A673 (cell line): ENCODE measurements around the gene GGT1.
A peak's percentile ranks its signal among the peaks of the same experiment; 100 is the strongest.
"Not testable (repeated sequence)": the region's sequence is repeated elsewhere in the genome, so short reads cannot be mapped to it uniquely, and the experiment has no call there.

Source experiments
- EZH2 ChIP-seq: fragments of 200-600 bp; sonication (generic); IDR thresholded peaks from 2 replicates; pipeline ENCODE4 v1.6.1; 2017; ENCODE audit warnings: borderline replicate concordance, low read depth, mild to moderate bottlenecking, mixed read lengths, antibody characterized with exemption, low read length; ENCODE audit not compliant: poor library complexity, severe bottlenecking
- TF ChIP-seq, protein P1 (sequence below): fragments of 300-800, 200-600 bp; sonication (generic); conservative IDR thresholded peaks from 2 replicates; pipeline ENCODE4 v1.5.1; 2017; ENCODE audit warnings: low read depth, mild to moderate bottlenecking, antibody characterized with exemption, low read length, moderate library complexity, mixed read lengths

DNA sequence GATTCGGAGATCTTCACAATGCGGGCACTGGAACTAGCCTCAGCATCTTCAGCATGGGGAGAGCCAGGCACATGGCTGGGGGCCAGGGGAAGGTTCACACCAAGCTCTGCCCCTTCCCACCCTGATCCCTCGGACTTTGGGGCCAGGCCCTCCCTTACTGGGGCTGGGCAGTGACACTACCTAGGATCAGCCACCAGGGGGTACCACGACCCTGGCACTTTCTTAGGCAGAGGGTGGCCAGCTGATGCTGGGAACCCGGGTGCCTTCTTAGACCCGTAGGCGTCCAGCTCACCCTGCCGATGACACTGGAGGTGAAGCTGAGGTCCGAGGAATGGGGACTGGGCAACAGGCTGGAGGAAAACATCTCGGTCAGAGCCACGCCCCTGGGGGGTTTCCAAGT lies 26.1 kb downstream of the GGT1 start:
- TF ChIP-seq, protein P1, sequence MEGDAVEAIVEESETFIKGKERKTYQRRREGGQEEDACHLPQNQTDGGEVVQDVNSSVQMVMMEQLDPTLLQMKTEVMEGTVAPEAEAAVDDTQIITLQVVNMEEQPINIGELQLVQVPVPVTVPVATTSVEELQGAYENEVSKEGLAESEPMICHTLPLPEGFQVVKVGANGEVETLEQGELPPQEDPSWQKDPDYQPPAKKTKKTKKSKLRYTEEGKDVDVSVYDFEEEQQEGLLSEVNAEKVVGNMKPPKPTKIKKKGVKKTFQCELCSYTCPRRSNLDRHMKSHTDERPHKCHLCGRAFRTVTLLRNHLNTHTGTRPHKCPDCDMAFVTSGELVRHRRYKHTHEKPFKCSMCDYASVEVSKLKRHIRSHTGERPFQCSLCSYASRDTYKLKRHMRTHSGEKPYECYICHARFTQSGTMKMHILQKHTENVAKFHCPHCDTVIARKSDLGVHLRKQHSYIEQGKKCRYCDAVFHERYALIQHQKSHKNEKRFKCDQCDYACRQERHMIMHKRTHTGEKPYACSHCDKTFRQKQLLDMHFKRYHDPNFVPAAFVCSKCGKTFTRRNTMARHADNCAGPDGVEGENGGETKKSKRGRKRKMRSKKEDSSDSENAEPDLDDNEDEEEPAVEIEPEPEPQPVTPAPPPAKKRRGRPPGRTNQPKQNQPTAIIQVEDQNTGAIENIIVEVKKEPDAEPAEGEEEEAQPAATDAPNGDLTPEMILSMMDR = peak; percentile 40
- not testable (repeated sequence) for TF ChIP-seq EZH2
